PC-3 (cell line): ENCODE measurements around the gene GLYATL1. TPM values are rescaled to one million over a fixed set of nuclear protein-coding genes. Genes with fewer than 3 reads are reported as not detected.

Experiments
- ATAC-seq: fragments of 200-7000 bp; cut with Tn5 transposase; 2 replicates; pipeline ENCODE4 v1.9.1; 2020; ENCODE audit warnings: mild to moderate bottlenecking, moderate library complexity
- BruUV-seq: library from RNA; stranded (reverse); fragments of 400-500 nt; replicated peaks from 2 replicates; lab custom pipeline; 2021; lab: Mats Ljungman, UMichigan
- CTCF ChIA-PET: fragments of 300-600 bp; sonication (Branson Sonifier 250); formaldehyde crosslinking; loops from one replicate; lab custom pipeline; 2022; ENCODE audit warnings: antibody characterized with exemption; lab: Charles Lee
- POLR2A ChIA-PET: fragments of 300-600 bp; sonication (Branson Sonifier 250); formaldehyde crosslinking; loops from one replicate; lab custom pipeline; 2022; ENCODE audit warnings: antibody characterized with exemption; ENCODE audit not compliant: unreplicated experiment; lab: Charles Lee
- DNase-seq: peaks from one replicate; pipeline ENCODE4 v3.0.0-alpha.2; 2015
- H2AFZ ChIP-seq: fragments of 300-600 bp; sonication (generic); 2 replicates; pipeline ENCODE4 v1.6.0; 2016; ENCODE audit warnings: antibody characterized with exemption, low read length
- H3F3A ChIP-seq: fragments of 300-600 bp; sonication (generic); one replicate; pipeline ENCODE4 v1.6.0; 2017; ENCODE audit warnings: antibody characterized with exemption, low read length, control low read depth, mild to moderate bottlenecking; ENCODE audit not compliant: unreplicated experiment
- H3K27ac ChIP-seq: fragments of 300-600 bp; sonication (generic); 2 replicates; pipeline ENCODE4 v1.5.1; 2016; ENCODE audit warnings: mild to moderate bottlenecking, low read length
- H3K27me3 ChIP-seq: fragments of 300-600 bp; sonication (generic); 2 replicates; pipeline ENCODE4 v1.6.1; 2016; ENCODE audit warnings: low read length, mixed read lengths
- H3K36me3 ChIP-seq: fragments of 300-600 bp; sonication (generic); 2 replicates; pipeline ENCODE4 v1.6.1; 2016; ENCODE audit warnings: low read depth, mixed run types, low read length, mixed read lengths
- H3K4me1 ChIP-seq: fragments of 300-600 bp; sonication (generic); 2 replicates; pipeline ENCODE4 v1.5.1; 2016; ENCODE audit warnings: low read length; ENCODE audit not compliant: insufficient read depth
- H3K4me2 ChIP-seq: fragments of 300-600 bp; sonication (generic); 2 replicates; pipeline ENCODE4 v1.6.0; 2016; ENCODE audit warnings: low read length
- H3K4me3 ChIP-seq: fragments of 300-600 bp; sonication (generic); 2 replicates; pipeline ENCODE4 v1.5.1; 2016; ENCODE audit warnings: mild to moderate bottlenecking, low read length, mixed read lengths
- H3K79me2 ChIP-seq: fragments of 300-600 bp; sonication (generic); 2 replicates; pipeline ENCODE4 v1.6.1; 2017; ENCODE audit warnings: low read length, mixed read lengths
- H3K9ac ChIP-seq: fragments of 300-600 bp; sonication (generic); 2 replicates; pipeline ENCODE4 v1.6.0; 2016; ENCODE audit warnings: mild to moderate bottlenecking, low read length
- H3K9me2 ChIP-seq: fragments of 300-600 bp; sonication (generic); replicated peaks from 2 replicates; pipeline ENCODE4 v1.6.1; 2016; ENCODE audit warnings: mixed run types, low read length, mixed read lengths
- H3K9me3 ChIP-seq: fragments of 300-600 bp; sonication (generic); 2 replicates; pipeline ENCODE4 v1.6.1; 2016; ENCODE audit warnings: low read length, mixed read lengths
- H4K20me1 ChIP-seq: fragments of 300-600 bp; sonication (generic); 2 replicates; pipeline ENCODE4 v1.6.1; 2016; ENCODE audit warnings: low read length, mixed read lengths
- EZH2 ChIP-seq: fragments of 300-600 bp; sonication (generic); IDR thresholded peaks from one replicate; pipeline ENCODE4 v1.6.1; 2017; ENCODE audit warnings: antibody characterized with exemption, mild to moderate bottlenecking, low read length; ENCODE audit not compliant: unreplicated experiment
- EZH2phosphoT487 ChIP-seq: fragments of 300-600 bp; sonication (generic); IDR thresholded peaks from 2 replicates; pipeline ENCODE4 v1.6.1; 2018; ENCODE audit warnings: mild to moderate bottlenecking, antibody characterized with exemption, low read length, borderline replicate concordance
- intact Hi-C: fragments of 100-400 bp; cut with micrococcal nuclease; formaldehyde crosslinking; loops from 2 replicates; pipeline ENCODE4 v1.9.0; 2023
- total RNA-seq: library from RNA; depleted of rRNA; stranded (reverse); fragments of >200 nt; gene quantifications from 2 replicates; pipeline ENCODE4 v1.2.3, GENCODE V29; 2014
- TF ChIP-seq, protein P1 (sequence below): fragments of 300-600 bp; sonication (generic); conservative IDR thresholded peaks from 2 replicates; pipeline ENCODE4 v1.5.1; 2017; ENCODE audit warnings: antibody characterized with exemption, low read depth, mild to moderate bottlenecking, low read length

Gene GLYATL1
- total RNA-seq, 1 experiment from 2014 or later = not detected

DNA sequence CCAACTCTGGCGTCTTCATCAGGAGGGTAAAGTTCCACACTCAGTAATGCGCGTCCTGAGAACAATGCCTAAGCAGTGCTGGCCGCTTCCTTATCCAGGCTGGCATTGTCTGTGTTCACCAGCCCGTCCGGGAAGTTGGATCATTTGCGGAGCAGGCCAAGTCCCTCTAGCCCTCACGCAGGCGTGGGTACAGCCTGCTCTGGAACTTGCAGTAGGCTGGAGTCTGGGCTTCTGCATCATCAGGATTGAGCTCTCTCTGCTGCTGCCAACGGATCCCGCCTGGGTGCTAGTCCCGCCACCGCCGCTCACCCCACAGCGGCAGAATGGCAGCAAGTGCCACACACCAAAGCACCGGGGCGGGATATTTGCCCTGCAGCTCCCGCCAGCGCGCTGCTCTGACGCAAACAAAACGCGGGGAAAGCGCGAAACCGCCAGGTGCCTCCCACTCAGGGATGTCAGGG is 29.0 kb downstream of the GLYATL1 start:
- no TSS peak for BruUV-seq
- H3K4me3 ChIP-seq = no peak overlapping the region
- H3K4me1 ChIP-seq = no peaks in the 10 kb centered on the region
- intact Hi-C loops = no loop called here
- ATAC-seq (no peak), DNase-seq (no peak)
- H3K27me3 ChIP-seq = peaks cover 76% of the 10 kb centered on the region
- no peak overlapping the region for H3K4me2 ChIP-seq
- H3K36me3 ChIP-seq = no peaks in the 10 kb centered on the region
- ChIA-PET CTCF (no interaction called here), POLR2A (no interaction called here)
- no peaks in the 10 kb centered on the region for H3K9me3 ChIP-seq
- no peak overlapping the region for H2AFZ ChIP-seq
- H3K9me2 ChIP-seq = no peaks in the 10 kb centered on the region
- H4K20me1 ChIP-seq = no peaks in the 10 kb centered on the region
- no peak overlapping the region for H3K9ac ChIP-seq
- no peaks in the 10 kb centered on the region for H3K79me2 ChIP-seq
- TF ChIP-seq, protein P1, sequence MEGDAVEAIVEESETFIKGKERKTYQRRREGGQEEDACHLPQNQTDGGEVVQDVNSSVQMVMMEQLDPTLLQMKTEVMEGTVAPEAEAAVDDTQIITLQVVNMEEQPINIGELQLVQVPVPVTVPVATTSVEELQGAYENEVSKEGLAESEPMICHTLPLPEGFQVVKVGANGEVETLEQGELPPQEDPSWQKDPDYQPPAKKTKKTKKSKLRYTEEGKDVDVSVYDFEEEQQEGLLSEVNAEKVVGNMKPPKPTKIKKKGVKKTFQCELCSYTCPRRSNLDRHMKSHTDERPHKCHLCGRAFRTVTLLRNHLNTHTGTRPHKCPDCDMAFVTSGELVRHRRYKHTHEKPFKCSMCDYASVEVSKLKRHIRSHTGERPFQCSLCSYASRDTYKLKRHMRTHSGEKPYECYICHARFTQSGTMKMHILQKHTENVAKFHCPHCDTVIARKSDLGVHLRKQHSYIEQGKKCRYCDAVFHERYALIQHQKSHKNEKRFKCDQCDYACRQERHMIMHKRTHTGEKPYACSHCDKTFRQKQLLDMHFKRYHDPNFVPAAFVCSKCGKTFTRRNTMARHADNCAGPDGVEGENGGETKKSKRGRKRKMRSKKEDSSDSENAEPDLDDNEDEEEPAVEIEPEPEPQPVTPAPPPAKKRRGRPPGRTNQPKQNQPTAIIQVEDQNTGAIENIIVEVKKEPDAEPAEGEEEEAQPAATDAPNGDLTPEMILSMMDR = no peak
- TF ChIP-seq EZH2phosphoT487 = no peak; the same call in 1 of the 2 replicates
- TF ChIP-seq EZH2 = no peak
- H3K27ac ChIP-seq = no peak overlapping the region
- H3F3A ChIP-seq = no peaks in the 10 kb centered on the region

DNA sequence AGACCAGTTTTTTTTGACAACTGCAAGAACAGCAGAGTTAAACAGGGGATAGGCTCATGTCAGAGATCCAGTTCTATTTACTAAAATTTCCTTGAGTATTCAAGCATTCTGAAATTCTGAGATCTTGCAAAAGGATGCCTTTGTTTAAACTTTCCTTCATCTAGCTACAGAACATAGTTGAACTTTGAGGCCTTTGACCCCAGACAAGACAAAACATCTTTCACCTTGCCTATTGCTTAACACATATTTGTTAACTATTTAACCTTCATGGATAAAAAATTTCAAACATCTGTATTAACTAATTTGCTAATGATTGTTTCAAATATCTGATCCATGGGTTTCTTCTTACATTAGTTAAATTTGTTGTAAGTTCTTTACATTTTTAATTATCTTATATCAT is 38.2 kb downstream of the GLYATL1 start:
- POLR2A ChIA-PET = no interaction called here
- Histone ChIP-seq H3K9me3 (no peaks in the 10 kb centered on the region), H2AFZ (no peak overlapping the region), H3K36me3 (no peaks in the 10 kb centered on the region), H4K20me1 (no peaks in the 10 kb centered on the region), H3F3A (no peaks in the 10 kb centered on the region), H3K9me2 (no peaks in the 10 kb centered on the region), H3K9ac (no peak overlapping the region), H3K27me3 (peaks cover 47% of the 10 kb centered on the region), H3K79me2 (no peaks in the 10 kb centered on the region), H3K4me3 (no peak overlapping the region), H3K4me1 (no peaks in the 10 kb centered on the region), H3K27ac (no peak overlapping the region), H3K4me2 (no peak overlapping the region)
- DNase-seq (no peak), ATAC-seq (no peak)
- no TSS peak for BruUV-seq
- CTCF ChIA-PET = no interaction called here
- intact Hi-C loops = no loop called here
- TF ChIP-seq, protein P1 = no peak

- no peaks in the 10 kb centered on the region for H3K9me2 ChIP-seq
- CTCF ChIA-PET = no interaction called here
- no peak overlapping the region for H3K4me2 ChIP-seq
- H3F3A ChIP-seq = no peaks in the 10 kb centered on the region
- H3K27me3 ChIP-seq = peaks cover 53% of the 10 kb centered on the region
- no peaks in the 10 kb centered on the region for H4K20me1 ChIP-seq
- H3K36me3 ChIP-seq = no peaks in the 10 kb centered on the region
- no peaks in the 10 kb centered on the region for H3K79me2 ChIP-seq
- no peaks in the 10 kb centered on the region for H3K9me3 ChIP-seq
- H3K4me3 ChIP-seq = no peak overlapping the region
- BruUV-seq = no TSS peak
- no peak overlapping the region for H3K9ac ChIP-seq
- POLR2A ChIA-PET = no interaction called here
- H3K4me1 ChIP-seq = no peaks in the 10 kb centered on the region
- no peak for TF ChIP-seq EZH2
- TF ChIP-seq EZH2phosphoT487 = no peak
- TF ChIP-seq, protein P1 = no peak
- intact Hi-C loops = no loop called here
- ATAC-seq (no peak), DNase-seq (no peak)
- H2AFZ ChIP-seq = no peak overlapping the region
- H3K27ac ChIP-seq = no peak overlapping the region
Observed at GRCh38 chr11:58979222-58979621, 39.9 kb downstream of the GLYATL1 start.
